ENCODE results near the gene MAP7.

MAP7 gene

DNA sequence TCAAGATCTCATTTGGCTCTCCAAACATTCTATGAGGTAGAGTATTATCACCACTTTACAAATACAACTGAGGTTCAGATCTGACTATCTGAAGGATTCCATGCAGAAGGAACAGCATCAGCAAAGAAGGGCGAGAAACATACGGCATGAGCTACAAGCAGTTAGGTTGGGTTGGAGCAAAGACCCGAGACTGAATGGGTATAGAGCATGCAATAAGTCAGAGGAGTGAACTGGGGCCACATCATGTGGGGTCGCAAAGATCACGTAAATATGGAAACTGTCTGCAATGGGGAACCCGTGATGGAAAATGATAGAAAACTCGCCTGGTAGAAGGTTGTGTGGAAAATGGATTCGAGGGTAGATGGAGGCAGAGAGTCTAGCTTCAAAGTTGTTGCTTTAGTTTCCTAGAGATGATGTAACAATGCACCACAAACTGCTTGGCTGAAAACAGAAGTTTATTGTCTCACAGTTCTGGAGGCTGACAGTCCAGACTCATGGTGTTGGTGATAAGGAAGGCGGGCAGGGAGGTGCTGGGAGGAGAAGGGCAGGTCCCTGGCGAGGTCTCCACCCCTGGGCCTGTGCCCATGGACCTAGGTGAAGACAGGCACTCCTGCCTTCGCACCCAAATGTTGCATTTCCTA is 216.3 kb downstream of the MAP7 start:
- no peak overlapping the region for H3K27ac ChIP-seq
- TF ChIP-seq, protein P1, sequence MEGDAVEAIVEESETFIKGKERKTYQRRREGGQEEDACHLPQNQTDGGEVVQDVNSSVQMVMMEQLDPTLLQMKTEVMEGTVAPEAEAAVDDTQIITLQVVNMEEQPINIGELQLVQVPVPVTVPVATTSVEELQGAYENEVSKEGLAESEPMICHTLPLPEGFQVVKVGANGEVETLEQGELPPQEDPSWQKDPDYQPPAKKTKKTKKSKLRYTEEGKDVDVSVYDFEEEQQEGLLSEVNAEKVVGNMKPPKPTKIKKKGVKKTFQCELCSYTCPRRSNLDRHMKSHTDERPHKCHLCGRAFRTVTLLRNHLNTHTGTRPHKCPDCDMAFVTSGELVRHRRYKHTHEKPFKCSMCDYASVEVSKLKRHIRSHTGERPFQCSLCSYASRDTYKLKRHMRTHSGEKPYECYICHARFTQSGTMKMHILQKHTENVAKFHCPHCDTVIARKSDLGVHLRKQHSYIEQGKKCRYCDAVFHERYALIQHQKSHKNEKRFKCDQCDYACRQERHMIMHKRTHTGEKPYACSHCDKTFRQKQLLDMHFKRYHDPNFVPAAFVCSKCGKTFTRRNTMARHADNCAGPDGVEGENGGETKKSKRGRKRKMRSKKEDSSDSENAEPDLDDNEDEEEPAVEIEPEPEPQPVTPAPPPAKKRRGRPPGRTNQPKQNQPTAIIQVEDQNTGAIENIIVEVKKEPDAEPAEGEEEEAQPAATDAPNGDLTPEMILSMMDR (IDR thresholded peaks at IDR 0.05), result no peak
- no peaks in the 10 kb centered on the region for H3K27me3 ChIP-seq
- no peak overlapping the region for H3K4me3 ChIP-seq (ENCODE audit: low read depth in 1 of 2, low read length in 1 of 2)
- no peaks in the 10 kb centered on the region for H3K4me1 ChIP-seq (ENCODE audit: control insufficient read depth in 1 of 2, insufficient read depth in 1 of 2, low read depth in 1 of 2, low read length in 1 of 2)
- H3K9me3 ChIP-seq, result no peaks in the 10 kb centered on the region
- no peaks in the 10 kb centered on the region for H3K36me3 ChIP-seq

DNA sequence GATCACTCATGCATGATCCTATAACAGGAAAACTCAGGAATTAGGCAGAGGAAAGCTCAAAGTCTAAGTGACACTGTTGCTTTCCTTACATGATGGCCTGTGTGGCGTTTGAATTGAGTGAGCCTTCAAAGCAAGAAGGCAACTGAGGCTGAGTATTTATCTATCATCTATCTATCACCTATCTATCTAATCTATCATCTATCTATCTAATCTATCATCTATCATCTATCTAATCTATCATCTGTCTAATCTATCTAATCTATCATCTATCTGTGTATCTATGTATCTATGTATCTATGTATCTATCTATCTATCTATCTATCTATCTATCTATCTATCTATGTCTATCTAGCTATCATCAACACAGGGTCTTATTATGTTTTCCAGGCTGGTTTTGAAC is 218.8 kb downstream of the MAP7 start:
- no peaks in the 10 kb centered on the region for H3K36me3 ChIP-seq
- TF ChIP-seq, protein P1 (IDR thresholded peaks at IDR 0.05), result no peak
- no peaks in the 10 kb centered on the region for H3K27me3 ChIP-seq
- H3K9me3 ChIP-seq, result no peaks in the 10 kb centered on the region
- H3K27ac ChIP-seq, result no peak overlapping the region
- no peaks in the 10 kb centered on the region for H3K4me1 ChIP-seq (ENCODE audit: control insufficient read depth in 1 of 2, insufficient read depth in 1 of 2, low read depth in 1 of 2, low read length in 1 of 2)
- no peak overlapping the region for H3K4me3 ChIP-seq (ENCODE audit: low read depth in 1 of 2, low read length in 1 of 2)

DNA sequence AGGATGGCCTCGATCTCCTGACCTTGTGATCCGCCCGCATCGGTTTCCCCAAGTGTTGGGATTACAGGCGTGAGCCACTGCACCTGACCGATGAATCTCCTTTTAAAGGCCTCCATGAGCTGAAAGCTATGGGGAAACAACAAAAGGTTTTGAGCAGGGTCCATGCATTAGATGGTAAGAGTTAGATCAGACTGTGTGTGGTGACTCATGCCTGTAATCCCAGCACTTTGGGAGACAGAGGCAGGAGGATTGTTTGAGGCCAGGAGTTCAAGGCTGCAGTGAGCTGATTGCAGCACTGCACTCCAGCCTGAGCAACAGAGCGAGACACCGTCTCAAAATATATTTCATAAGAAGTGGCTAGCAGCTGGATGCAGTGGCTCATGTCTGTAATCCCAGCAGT is 219.6 kb downstream of the MAP7 start:
- no peaks in the 10 kb centered on the region for H3K9me3 ChIP-seq

DNA sequence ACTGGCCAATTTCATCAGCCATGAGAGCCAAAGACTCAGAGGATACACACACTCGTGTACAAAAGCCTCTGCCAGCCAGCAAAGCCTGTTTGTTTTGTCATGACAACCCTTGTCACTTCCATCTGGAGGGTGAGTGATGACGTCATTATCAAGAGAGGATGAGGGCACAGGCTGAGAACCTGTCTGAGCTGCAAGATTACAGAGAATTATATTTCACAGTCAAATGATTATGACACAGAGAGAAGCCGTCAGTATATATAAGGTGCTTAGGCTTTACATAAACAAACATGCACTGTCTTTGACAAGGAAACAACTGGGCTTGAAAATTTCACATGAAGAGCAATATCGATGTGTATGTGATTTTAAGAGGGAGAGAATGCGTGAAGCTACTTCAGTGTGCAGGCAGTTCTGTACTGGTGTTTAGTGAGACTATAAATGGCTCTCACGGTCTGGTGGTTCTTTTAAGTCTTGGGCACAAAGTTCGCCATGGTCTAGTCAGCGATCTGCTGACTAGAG is 224.1 kb downstream of the MAP7 start:
- Histone ChIP-seq H3K4me3 (ENCODE audit: low read depth in 1 of 2, low read length in 1 of 2) (no peak overlapping the region), H3K9me3 (no peaks in the 10 kb centered on the region), H3K4me1 (ENCODE audit: control insufficient read depth in 1 of 2, insufficient read depth in 1 of 2, low read depth in 1 of 2, low read length in 1 of 2) (no peaks in the 10 kb centered on the region)

More for the DNA sequence above, 219.6 kb downstream of the MAP7 start:
- H3K4me3 ChIP-seq (ENCODE audit: low read depth in 1 of 2, low read length in 1 of 2), result no peak overlapping the region
- no peak overlapping the region for H3K27ac ChIP-seq
- H3K27me3 ChIP-seq, result no peaks in the 10 kb centered on the region
- TF ChIP-seq, protein P1 (IDR thresholded peaks at IDR 0.05), result no peak
- H3K36me3 ChIP-seq, result no peaks in the 10 kb centered on the region
- H3K4me1 ChIP-seq (ENCODE audit: control insufficient read depth in 1 of 2, insufficient read depth in 1 of 2, low read depth in 1 of 2, low read length in 1 of 2), result no peaks in the 10 kb centered on the region

DNA sequence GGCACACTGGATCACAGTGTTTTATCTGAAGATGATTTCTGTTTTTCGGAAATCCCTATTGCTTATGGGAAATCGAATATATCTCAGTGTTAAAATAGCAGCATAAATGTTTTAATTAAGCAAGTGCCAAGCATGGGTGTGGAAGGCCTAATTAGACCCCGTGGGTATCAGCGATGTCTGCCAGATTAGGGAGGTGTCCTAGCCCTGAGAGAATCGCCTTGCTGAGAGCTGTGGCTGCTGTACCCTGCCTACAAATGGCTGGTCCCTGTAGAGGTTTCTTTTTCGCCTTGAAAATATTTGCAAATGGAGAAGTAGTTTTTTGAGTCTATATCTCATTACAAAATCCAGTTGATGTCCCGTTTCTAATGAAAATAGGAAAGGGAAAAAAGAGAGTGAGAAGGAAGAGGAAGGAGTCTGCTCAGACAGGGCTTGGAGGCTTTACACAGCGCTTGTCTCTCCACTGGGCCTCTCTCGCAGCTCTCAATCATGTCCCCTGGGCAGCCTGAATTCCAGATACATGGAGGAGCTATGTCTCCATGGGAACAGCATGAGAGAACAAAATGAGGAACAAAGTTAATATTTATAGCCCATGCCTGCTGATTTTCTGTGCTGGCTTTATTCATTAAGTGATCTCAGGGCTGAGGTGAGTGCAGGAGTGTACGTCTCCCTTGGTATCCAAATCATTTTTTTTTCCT is 225.4 kb downstream of the MAP7 start:
- Histone ChIP-seq H3K4me3 (ENCODE audit: low read depth in 1 of 2, low read length in 1 of 2) (no peak overlapping the region), H3K9me3 (no peaks in the 10 kb centered on the region), H3K27ac (no peak overlapping the region), H3K36me3 (no peaks in the 10 kb centered on the region), H3K27me3 (no peaks in the 10 kb centered on the region), H3K4me1 (ENCODE audit: control insufficient read depth in 1 of 2, insufficient read depth in 1 of 2, low read depth in 1 of 2, low read length in 1 of 2) (no peaks in the 10 kb centered on the region)
- TF ChIP-seq, protein P1 (IDR thresholded peaks at IDR 0.05), result no peak

More for the DNA sequence above, 224.1 kb downstream of the MAP7 start:
- Histone ChIP-seq H3K27ac (no peak overlapping the region), H3K36me3 (no peaks in the 10 kb centered on the region), H3K27me3 (no peaks in the 10 kb centered on the region)
- TF ChIP-seq, protein P1 (IDR thresholded peaks at IDR 0.05), result no peak
